GM18951 (cell line): ENCODE data around the gene DLGAP1.

Experiments used
- POLR2A ChIP-seq: IDR thresholded peaks from 4 replicates; pipeline ENCODE4 v1.6.1; 2011; ENCODE audit warnings: mild to moderate bottlenecking; ENCODE audit not compliant: insufficient read length, insufficient read depth; ENCODE audit errors: extremely low read depth
- in situ Hi-C: fragments of 300-500 bp; cut with MboI; formaldehyde crosslinking; loops from one replicate; pipeline ENCODE4 v1.12.0; 2022; ENCODE audit warnings: low sequenced_read_pairs, mixed read lengths, inconsistent platforms; ENCODE audit not compliant: unreplicated experiment

Gene DLGAP1

GRCh38 chr18:3669376-3669775 lies 785.7 kb downstream of the DLGAP1 start:
- TF ChIP-seq POLR2A, result no peak
- in situ Hi-C loops, result loop anchor here (5.0 to 10.0 kb wide), 2 partner anchors 75 to 387 kb away; no protein-coding TSS in a partner anchor

DNA sequence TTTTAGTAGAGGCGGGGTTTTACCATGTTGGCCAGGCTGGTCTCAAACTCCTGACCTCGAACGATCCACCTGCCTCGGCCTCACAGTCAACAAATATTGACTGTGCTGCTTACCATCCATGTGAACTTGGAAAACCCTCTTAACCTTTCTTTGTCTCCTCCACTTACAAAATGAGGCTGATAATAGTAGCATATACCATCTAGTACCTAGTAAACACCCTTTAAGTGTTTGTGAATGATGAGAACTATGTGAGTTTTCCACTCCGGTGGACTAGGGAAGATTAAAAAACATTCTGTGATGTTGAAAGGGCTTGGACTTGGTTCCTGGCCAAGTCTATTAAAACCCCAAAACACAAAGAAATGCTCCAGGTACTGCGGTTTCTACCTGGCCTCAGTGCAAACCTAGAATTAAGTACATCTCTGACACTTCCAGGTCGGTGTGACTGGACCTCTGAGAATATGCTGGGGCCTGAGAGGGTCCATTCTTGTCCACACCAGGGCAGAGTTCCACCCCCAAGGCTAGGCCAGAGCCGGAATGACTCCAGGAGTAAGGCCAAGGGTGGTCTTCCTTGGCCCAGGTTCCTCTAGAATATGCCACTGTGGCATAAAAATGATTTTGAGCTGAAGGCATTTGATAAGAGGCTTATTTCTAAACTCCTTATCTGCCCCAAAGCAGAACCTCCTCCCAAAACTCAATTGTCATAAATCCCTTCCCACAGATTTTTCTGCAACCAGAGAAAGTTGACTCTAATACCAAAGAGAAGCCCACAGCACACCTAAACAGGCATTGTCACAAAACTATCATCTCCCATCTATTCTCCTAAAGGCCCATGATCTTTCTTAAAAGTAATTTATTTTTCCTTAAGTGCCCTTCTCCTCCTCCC lies 787.6 kb downstream of the DLGAP1 start:
- in situ Hi-C loops, result loop anchor here (5.0 to 10.0 kb wide), 2 partner anchors 73 to 385 kb away; no protein-coding TSS in a partner anchor
- TF ChIP-seq POLR2A, result no peak

DNA sequence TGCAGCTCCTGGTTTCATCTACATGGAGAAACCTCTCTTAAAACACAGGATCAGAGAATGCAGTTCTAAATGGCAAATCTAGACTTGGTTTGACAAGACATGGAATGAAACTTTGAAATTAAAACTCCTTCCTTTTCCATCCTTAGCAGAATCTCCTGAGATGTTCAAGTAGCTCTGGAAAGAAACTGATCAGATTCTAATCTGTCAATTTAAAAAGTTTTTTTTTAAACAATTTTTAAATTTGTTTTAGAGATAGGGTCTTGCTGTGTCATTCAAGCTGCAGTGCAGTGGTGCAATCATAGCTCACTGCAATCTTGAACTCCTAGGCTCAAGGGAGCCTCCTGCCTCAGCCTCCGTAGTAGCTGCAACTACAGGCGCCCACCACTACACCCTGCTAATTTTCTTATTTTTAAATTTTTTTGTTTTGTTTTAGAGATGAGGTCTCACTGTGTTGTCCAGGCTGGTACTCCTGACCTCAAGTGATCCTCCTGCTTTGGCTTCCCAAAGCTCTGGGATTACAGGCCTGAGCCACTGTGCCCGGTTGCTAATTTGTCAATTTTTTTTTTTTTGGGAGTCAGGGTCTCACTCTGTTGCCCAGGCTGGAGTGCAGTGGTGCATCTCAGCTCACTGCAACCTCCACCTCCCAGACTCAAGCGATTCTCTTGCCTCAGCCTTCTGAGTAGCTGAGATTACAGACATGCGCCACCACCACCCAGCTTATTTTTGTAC lies 788.4 kb downstream of the DLGAP1 start:
- in situ Hi-C loops, result loop anchor here (5.0 to 10.0 kb wide), 2 partner anchors 72 to 384 kb away; no protein-coding TSS in a partner anchor
- no peak for TF ChIP-seq POLR2A

- in situ Hi-C loops, result loop anchor here (5.0 to 10.0 kb wide), 2 partner anchors 71 to 384 kb away; no protein-coding TSS in a partner anchor
- no peak for TF ChIP-seq POLR2A
Observed at GRCh38 chr18:3665780-3666525, 789.2 kb downstream of the DLGAP1 start.

GRCh38 chr18:3665204-3665603 lies 789.9 kb downstream of the DLGAP1 start:
- in situ Hi-C loops, result loop anchor here (5.0 to 10.0 kb wide), 2 partner anchors 70 to 383 kb away; no protein-coding TSS in a partner anchor
- no peak for TF ChIP-seq POLR2A

DNA sequence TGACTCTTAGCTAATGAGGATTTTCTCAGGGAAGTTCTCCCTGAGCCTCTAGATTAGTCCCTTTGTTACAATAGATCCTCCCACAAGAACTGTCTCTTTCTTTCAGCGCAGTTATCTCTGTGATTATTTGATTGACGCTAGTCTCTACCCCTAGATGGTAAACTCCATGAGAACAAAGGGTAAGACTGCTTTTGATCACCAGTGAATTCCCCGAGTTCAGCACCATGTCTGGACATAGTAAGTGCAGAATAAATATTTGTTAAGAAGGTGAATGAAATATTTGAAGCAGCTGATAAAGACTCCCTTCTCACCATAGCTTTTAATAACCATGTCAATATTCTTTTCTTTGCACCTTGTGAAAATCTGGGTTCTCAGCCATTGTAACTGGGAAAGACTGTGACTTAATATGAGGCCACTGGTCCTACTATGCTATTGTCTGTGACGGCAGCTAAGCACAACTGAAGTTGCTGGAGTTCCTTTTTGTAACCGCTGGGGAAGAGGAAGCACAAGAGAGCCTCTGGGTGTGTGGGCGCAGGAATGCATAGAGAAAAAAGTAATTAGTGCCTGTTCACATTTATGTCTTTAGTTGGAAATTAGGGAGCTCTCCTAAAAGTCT lies 790.4 kb downstream of the DLGAP1 start:
- TF ChIP-seq POLR2A, result no peak
- in situ Hi-C loops, result loop anchor here (5.0 to 10.0 kb wide), 2 partner anchors 70 to 382 kb away; no protein-coding TSS in a partner anchor

DNA sequence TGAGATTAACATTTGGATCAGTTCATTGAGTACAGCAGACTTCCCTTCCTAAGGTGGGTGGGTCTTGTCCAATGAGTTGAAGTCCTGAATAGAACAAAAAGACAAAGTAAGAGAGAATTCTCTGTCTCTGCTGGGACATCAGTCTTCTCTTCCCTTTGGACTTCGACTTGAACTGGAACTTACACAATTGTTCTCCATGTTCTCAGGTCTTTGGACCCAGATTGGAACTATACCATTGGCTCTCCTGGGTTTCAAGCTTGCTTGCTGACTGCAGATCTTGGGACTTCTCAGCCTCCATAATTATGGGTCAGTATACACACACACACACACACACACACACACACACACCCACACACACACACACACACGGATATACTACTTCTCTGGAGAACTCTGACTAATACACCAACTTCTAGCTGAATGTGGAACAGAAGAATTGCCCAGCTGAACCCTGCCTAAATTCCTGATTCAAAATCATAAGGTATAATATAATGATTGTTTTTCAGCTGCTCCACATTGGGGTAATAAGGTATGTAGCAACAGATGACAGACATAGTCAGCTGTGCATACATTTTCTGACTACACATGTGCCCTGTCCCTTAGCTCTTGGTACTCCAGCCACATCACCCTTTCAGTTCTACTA lies 791.1 kb downstream of the DLGAP1 start:
- TF ChIP-seq POLR2A, result no peak
- in situ Hi-C loops, result loop anchor here (10.0 kb wide), 1 partner anchor 69 kb away; no protein-coding TSS in a partner anchor

DNA sequence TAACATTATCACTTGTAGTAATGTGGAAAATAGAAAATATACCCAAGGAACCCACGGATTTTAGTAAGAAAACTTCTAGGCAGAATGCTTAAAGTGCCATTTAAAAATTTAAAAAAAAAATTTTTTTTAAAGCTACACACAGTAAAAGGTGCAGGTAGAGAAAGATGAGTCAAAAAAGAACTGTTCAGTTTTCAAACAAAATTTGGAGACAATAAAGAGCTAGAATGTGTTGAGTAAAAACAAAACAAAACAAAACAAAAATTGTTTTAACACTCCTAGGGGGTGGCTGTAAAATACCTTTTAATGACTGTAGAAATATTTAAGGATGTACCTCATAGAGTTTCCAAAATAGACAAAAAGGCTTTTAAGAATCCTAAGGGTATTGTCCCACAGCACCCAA lies 793.1 kb downstream of the DLGAP1 start:
- in situ Hi-C loops, result loop anchor here (10.0 kb wide), 1 partner anchor 67 kb away; no protein-coding TSS in a partner anchor
- TF ChIP-seq POLR2A, result no peak

DNA sequence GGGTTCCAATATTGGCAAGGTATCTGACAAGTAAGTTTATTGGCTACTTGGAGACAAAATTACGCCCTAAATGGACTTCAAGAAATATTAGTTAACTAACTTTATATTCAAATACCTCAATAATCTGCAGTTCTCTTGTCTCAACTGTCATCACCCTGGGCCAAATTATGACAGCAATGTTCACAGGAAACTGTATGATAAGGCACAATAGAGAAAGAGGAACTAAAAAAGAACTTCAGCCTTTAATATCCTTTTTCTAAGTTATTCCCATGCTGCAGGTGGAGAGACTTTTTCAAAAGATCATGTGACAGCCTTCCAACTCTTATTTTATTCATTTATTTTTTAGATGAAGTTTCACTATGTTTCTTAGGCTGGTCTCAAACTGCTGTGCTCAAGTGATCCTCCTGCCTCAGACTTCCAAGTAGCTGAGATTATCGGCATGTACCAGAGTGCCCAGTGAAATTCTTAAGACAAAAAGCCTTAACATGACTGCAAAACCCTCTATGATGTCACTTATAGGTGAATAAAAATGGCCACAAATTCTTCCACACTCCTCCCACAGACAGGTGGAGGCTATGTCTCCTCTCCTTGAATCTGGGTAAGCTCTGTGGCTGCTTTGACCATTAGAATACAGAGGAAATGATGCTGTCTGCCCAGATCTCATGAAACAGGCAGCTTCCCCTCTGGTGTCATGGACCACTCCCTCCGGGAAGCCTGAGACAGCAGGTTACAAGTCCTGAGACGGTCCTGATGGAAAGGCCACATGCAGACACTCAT lies 794.2 kb downstream of the DLGAP1 start:
- TF ChIP-seq POLR2A, result no peak
- in situ Hi-C loops, result loop anchor here (10.0 kb wide), 1 partner anchor 66 kb away; no protein-coding TSS in a partner anchor

DNA sequence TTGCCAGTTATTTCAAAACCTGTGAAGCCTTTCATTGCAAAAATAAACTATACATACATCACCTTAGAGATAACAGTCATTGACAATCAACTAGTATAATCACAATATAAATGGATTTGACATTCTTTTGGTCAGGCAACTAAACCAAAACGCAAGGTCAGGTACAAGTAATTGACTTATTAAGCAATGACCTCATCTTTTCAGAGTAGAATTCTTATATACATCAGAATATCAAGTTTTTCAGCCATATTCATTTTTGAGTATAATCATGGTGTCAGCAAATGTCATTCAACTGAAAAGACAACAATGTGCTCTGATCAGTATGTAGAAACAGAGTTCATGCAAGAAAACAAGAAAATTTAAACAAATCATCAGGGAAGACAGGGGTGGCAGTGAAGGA lies 796.6 kb downstream of the DLGAP1 start:
- no peak for TF ChIP-seq POLR2A
- in situ Hi-C loops, result no loop called here
